ENCODE data around the gene UBXN6. TPM values are rescaled to one million over a fixed set of nuclear protein-coding genes. Genes with fewer than 3 reads are reported as not detected.

Gene UBXN6
- total RNA-seq, result 69.9 and 90.6 TPM in 2 replicates

GRCh38 chr19:4457654-4458395 is at the start of gene UBXN6:
UBXN6 (minus strand) TSS chr19:4457794; CDS start chr19:4457697, 97 bp downstream.

GRCh38 chr19:4472174-4472974 is 14.8 kb upstream of the UBXN6 start, which contains the start of gene HDGFL2:
HDGFL2 (plus strand) TSS chr19:4472297; CDS start chr19:4472351, 54 bp downstream.

DNA sequence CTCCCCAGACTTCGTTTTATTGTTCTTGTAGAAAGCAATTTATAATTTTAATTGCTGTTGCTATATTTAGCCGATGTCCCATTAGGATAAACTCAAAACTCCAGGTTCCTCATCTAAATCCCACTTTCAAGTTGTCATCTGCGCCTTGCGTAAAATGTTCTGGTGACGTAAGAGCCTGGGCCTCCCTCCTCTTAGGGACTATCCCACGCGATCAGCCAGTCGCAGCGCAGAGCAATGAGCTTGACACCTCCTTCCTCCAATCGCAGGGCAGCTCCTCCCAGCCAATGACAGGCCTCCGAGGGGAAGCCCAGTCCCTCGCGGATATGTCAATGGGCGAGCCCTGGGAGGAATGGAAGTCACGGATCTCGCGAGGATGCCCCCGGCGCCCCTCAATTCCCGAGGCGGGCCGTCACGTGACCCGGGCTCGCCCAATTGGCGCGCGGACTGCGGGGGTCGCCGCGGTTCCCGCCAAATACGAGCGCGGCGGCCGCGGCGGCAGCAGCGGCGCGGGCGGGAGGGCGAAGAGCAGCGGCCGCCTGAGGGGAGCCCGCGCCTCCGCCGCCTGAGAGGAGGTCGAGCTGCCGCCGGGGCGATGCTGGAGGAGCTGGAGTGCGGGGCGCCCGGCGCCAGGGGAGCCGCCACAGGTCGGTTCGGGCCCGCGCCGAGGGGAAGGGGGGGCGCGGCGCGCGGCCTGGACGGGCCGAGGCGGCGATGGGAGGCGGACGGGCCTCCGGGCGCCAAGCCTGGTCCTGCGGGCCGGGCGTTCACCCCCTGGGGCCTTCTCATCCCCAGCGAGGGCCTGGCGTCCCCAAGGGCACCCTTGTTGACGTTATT is 55.2 kb downstream of the UBXN6 start, which contains the start of gene CHAF1A:
Gene CHAF1A, plus strand, starts transcription at position 470 of the 834 bp plus-strand sequence. Its CDS starts 123 bp downstream, at position 593.

GRCh38 chr19:4400135-4400936 is 57.3 kb downstream of the UBXN6 start, which contains the start of gene SH3GL1:
SH3GL1 (minus strand) TSS chr19:4400547; CDS start chr19:4400368, 179 bp downstream.

Other genes starting within 250 kb of the UBXN6 start
- not detected in 2 replicates for gene EBI3, start 228.3 kb downstream of the UBXN6 start, total RNA-seq
- gene YJU2, start 210.7 kb downstream of the UBXN6 start, total RNA-seq, result 16.4 and 17.4 TPM in 2 replicates
- gene SHD, start 178.5 kb downstream of the UBXN6 start, total RNA-seq, result not detected in 2 replicates
- not detected in 2 replicates for gene TMIGD2, start 155.4 kb downstream of the UBXN6 start, total RNA-seq
- gene FSD1, start 153.2 kb downstream of the UBXN6 start, total RNA-seq, result under 0.01 and 0.07 TPM in 2 replicates
- 52.2 and 59.1 TPM in 2 replicates for gene STAP2, start 119.0 kb downstream of the UBXN6 start, total RNA-seq
- 3.8 and 7.5 TPM in 2 replicates for gene MPND, start 114.2 kb downstream of the UBXN6 start, total RNA-seq
- 31.1 and 55.2 TPM in 2 replicates for gene SH3GL1, start 57.2 kb downstream of the UBXN6 start, total RNA-seq
- 5.5 and 5.8 TPM in 2 replicates for gene CHAF1A, start 55.2 kb downstream of the UBXN6 start, total RNA-seq
- gene HDGFL2, start 14.5 kb upstream of the UBXN6 start, total RNA-seq, result 46.0 and 48.5 TPM in 2 replicates
- gene PLIN4, start 60.7 kb upstream of the UBXN6 start, total RNA-seq, result 2.4 and 12.9 TPM in 2 replicates
- 0.07 TPM in 1 of 2 replicates, not detected in the other for gene PLIN5, start 77.4 kb upstream of the UBXN6 start, total RNA-seq
- 2.1 TPM in 1 of 2 replicates, not detected in the other for gene LRG1, start 82.2 kb upstream of the UBXN6 start, total RNA-seq
- gene SEMA6B, start 101.9 kb upstream of the UBXN6 start, total RNA-seq, result under 0.01 TPM in 2 replicates
- gene TNFAIP8L1, start 181.7 kb upstream of the UBXN6 start, total RNA-seq, result 0.68 and 0.85 TPM in 2 replicates
- 122 and 383 TPM in 2 replicates for gene MYDGF, start 212.5 kb upstream of the UBXN6 start, total RNA-seq